Mesodermal cell (in vitro differentiated cells): Measurements from ENCODE around the gene FOXO4.

Source experiments
- H3K27ac ChIP-seq: 2 replicates; pipeline ENCODE4 v1.7.0; 2013; ENCODE audit warnings: mild to moderate bottlenecking, low read depth, low read length, moderate library complexity; ENCODE audit not compliant: severe bottlenecking
- H3K36me3 ChIP-seq: 2 replicates; pipeline ENCODE4 v1.7.1; 2013; ENCODE audit warnings: mild to moderate bottlenecking, low read length, moderate library complexity; ENCODE audit not compliant: control insufficient read depth, insufficient read depth
- H3K4me1 ChIP-seq: one replicate; pipeline ENCODE4 v1.7.1; 2013; ENCODE audit warnings: mild to moderate bottlenecking, low read length; ENCODE audit not compliant: insufficient read depth, control insufficient read depth, poor library complexity, severe bottlenecking
- H3K4me3 ChIP-seq: 2 replicates; pipeline ENCODE4 v1.7.0; 2013; ENCODE audit warnings: low read length, control low read depth, mild to moderate bottlenecking; ENCODE audit not compliant: insufficient read depth, poor library complexity, severe bottlenecking; ENCODE audit errors: extremely low read depth
- H3K9me3 ChIP-seq: 2 replicates; pipeline ENCODE4 v1.7.1; 2013; ENCODE audit warnings: mild to moderate bottlenecking, low read length, moderate library complexity; ENCODE audit not compliant: control insufficient read depth
- WGBS, 2 experiments: methylation state at CpG; one replicate each; pipeline ENCODE4 v1.1.5; 2013; ENCODE audit warnings: missing lambda C conversion rate in 2 of 2; ENCODE audit not compliant: insufficient coverage in 2 of 2; 5-methylcytosine and 5-hydroxymethylcytosine counted together

Gene FOXO4

GRCh38 chrX:71070531-71070930, 25.1 kb upstream of the FOXO4 start:
- WGBS, 2 experiments: 93% methylated on average over 3 to 4 of the region's 5 CpGs

GRCh38 chrX:71081330-71082123, 14.1 kb upstream of the FOXO4 start:
- H3K4me1 ChIP-seq: no peaks in the 10 kb centered on the region
- WGBS, 2 experiments: no CpG with 5 or more reads among the region's 3 CpGs
- H3K36me3 ChIP-seq: no peaks in the 10 kb centered on the region
- no peak overlapping the region for H3K4me3 ChIP-seq
- H3K27ac ChIP-seq: no peak overlapping the region
- no peaks in the 10 kb centered on the region for H3K9me3 ChIP-seq

More at GRCh38 chrX:71070531-71070930, 25.1 kb upstream of the FOXO4 start:
- no peak overlapping the region for H3K27ac ChIP-seq
- no peak overlapping the region for H3K4me3 ChIP-seq
- H3K9me3 ChIP-seq: no peaks in the 10 kb centered on the region
- no peaks in the 10 kb centered on the region for H3K36me3 ChIP-seq
- H3K4me1 ChIP-seq: no peaks in the 10 kb centered on the region

DNA sequence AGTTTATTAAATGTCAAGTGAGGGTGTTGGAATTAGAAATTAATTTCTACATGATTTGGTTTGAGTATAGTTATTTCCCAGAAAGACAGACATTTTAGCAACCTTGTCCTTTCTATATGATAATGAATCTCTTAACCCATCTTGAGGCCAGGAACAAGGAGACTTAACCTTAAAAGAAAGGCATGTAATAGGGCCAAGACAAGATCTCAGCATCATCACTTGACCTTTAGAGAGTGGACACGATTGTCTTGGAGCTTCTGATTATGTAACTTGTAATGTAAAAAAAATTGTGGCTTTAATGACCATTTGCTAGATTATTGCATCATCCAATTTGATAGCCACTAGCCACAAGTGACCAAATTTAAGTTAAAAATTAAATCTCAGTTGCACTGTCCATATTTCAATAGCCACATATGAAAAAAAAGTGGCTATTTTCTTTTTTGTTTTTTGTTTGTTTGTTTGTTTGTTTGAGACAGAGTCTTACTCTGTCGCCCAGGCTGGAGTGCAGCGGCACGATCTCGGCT, 13.5 kb upstream of the FOXO4 start:
- 84% methylated on average over 4 of the region's 5 CpGs; no CpG with 5 or more reads in 1 of the 2 experiments for WGBS, 2 experiments
- no peaks in the 10 kb centered on the region for H3K36me3 ChIP-seq
- H3K27ac ChIP-seq: no peak overlapping the region
- no peak overlapping the region for H3K4me3 ChIP-seq
- no peaks in the 10 kb centered on the region for H3K9me3 ChIP-seq
- H3K4me1 ChIP-seq: no peaks in the 10 kb centered on the region

DNA sequence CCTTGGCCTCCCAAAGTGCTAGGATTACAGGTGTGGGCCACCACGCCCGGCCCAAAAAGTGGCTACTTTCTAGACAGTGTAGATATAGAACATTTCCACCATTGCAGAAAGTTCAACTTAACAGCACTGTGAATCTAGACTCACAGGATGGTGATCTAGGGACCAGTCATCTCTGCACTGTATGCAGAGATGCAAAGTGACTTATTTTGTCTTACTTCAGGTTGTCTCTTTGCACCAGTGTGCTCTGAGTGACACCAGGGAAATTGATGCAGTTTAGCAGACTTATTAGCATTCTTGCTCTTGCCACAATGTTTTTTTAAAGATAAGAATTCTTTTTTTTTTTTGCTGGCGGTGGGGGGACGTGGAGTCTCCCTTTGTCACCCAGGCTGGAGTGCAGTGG, 12.8 kb upstream of the FOXO4 start:
- Histone ChIP-seq H3K27ac (no peak overlapping the region), H3K4me3 (no peak overlapping the region), H3K36me3 (no peaks in the 10 kb centered on the region), H3K4me1 (no peaks in the 10 kb centered on the region), H3K9me3 (no peaks in the 10 kb centered on the region)
- WGBS, 2 experiments: 100% methylated on average over 2 of the region's 4 CpGs; no CpG with 5 or more reads in 1 of the 2 experiments

DNA sequence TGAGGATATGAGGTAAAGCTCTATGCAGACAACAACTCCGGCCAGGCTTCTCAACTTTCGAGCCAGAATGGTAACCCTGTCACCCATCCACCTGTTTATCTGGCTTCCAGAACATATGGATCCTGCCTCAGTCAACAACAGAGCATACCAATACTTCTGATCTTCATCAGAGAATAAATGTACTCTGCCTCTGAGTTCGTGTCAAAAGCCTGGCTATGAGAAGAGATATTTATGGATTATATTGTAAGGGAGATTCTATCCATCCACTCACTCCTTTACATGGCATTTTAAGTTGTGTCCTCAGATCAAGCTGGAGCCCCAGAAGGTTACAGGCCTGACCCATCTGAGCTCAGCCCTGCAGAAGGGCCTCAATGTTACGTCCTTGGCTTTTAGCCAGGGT, 9.8 kb upstream of the FOXO4 start:
- no peak overlapping the region for H3K4me3 ChIP-seq
- no peak overlapping the region for H3K27ac ChIP-seq
- 93% methylated on average over 2 of the region's 4 CpGs; no CpG with 5 or more reads in 1 of the 2 experiments for WGBS, 2 experiments
- no peaks in the 10 kb centered on the region for H3K36me3 ChIP-seq
- H3K9me3 ChIP-seq: no peaks in the 10 kb centered on the region
- no peaks in the 10 kb centered on the region for H3K4me1 ChIP-seq

- no peaks in the 10 kb centered on the region for H3K4me1 ChIP-seq
- H3K9me3 ChIP-seq: no peaks in the 10 kb centered on the region
- 93 to 100% methylated on average over 3 of the region's 5 CpGs for WGBS, 2 experiments
- H3K4me3 ChIP-seq: no peak overlapping the region
- no peaks in the 10 kb centered on the region for H3K36me3 ChIP-seq
- no peak overlapping the region for H3K27ac ChIP-seq
Observed at GRCh38 chrX:71091263-71091662, 4.4 kb upstream of the FOXO4 start.

DNA sequence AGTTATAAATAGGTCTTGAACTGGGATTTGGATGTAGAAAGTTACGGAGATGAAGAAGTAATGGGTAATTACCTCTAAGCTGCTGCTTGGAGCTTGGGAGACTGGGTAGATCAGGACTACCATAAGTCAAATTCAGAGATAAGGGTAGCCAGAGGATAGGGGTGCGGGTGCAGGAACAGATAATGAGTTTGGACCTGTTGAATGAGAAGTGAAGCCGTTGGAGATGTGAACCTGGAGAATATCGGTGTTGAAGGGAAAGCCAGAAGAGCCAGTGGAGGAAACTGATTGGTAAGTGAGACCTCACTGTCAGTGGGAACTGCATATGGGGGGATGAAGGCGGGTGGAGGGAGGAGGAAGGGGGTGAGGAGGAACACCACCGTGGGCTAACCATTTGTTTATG, 618 bp upstream of the FOXO4 start:
- H3K9me3 ChIP-seq: no peaks in the 10 kb centered on the region
- no peak overlapping the region for H3K27ac ChIP-seq
- no peaks in the 10 kb centered on the region for H3K36me3 ChIP-seq
- peaks cover 3% of the 10 kb centered on the region for H3K4me1 ChIP-seq
- peak overlapping the region; percentile 49 for H3K4me3 ChIP-seq
- WGBS, 2 experiments: 25 to 31% methylated on average over 3 of the region's 6 CpGs

- Histone ChIP-seq H3K4me3 (peak overlapping the region; percentile 49), H3K4me1 (peaks cover 9% of the 10 kb centered on the region), H3K36me3 (no peaks in the 10 kb centered on the region), H3K9me3 (no peaks in the 10 kb centered on the region), H3K27ac (no peak overlapping the region)
- 1% methylated on average over 11 to 20 of the region's 46 CpGs for WGBS, 2 experiments
Observed at GRCh38 chrX:71095981-71096759, 519 bp downstream of the FOXO4 start.

- H3K4me3 ChIP-seq: peak overlapping the region; percentile 49
- WGBS, 2 experiments: 0% methylated on average over 1 to 6 of the region's 9 CpGs
- H3K36me3 ChIP-seq: no peaks in the 10 kb centered on the region
- H3K27ac ChIP-seq: no peak overlapping the region
- H3K4me1 ChIP-seq: peaks cover 14% of the 10 kb centered on the region
- H3K9me3 ChIP-seq: no peaks in the 10 kb centered on the region
Observed at GRCh38 chrX:71096760-71097032, 1.0 kb downstream of the FOXO4 start.

DNA sequence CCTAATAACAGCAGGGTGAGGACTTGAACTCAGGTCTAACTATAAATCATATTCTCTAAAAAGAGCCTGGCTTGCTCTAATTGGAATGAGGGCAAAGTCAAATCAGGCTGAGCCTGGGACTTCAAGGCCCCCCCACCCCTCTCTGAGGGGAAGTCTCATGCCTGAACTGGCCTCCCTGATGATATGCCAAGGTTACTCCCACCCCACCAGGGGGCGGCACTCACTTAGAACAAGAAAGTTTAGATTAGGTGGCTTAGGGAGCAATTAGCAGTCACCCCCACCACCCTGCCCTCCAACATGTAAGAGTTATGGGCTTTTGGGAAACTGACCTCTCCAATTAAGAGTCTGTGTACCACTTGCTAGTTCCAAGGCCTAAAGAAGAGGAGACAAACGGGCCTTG, 2.7 kb downstream of the FOXO4 start:
- Histone ChIP-seq H3K27ac (no peak overlapping the region), H3K36me3 (no peaks in the 10 kb centered on the region), H3K9me3 (no peaks in the 10 kb centered on the region), H3K4me1 (peaks cover 24% of the 10 kb centered on the region), H3K4me3 (no peak overlapping the region)
- no CpG with 5 or more reads among the region's 2 CpGs for WGBS, 2 experiments
